GM10248 (cell line): ENCODE results near the gene TMC2.

Experiments
- CTCF ChIA-PET: fragments of 300-600 bp; sonication (Branson Sonifier 250); formaldehyde crosslinking; extraction: SDS; loops from one replicate; lab custom pipeline; 2021; ENCODE audit warnings: antibody characterized with exemption; lab: Yijun Ruan, JAX
- POLR2A ChIA-PET: fragments of 350-650 bp; sonication (Branson Sonifier 250); formaldehyde crosslinking; extraction: SDS; loops from one replicate; lab custom pipeline; 2020; ENCODE audit warnings: antibody characterized with exemption; lab: Yijun Ruan, JAX
- DNase-seq: peaks from one replicate; pipeline ENCODE4 v3.0.0; 2012; ENCODE audit errors: extremely low spot score
- CTCF ChIP-seq: IDR thresholded peaks from 2 replicates; pipeline ENCODE4 v1.5.1; 2012; ENCODE audit warnings: mild to moderate bottlenecking, low read depth; ENCODE audit errors: extremely low read depth, missing control alignments, control extremely low read depth

Gene TMC2

DNA sequence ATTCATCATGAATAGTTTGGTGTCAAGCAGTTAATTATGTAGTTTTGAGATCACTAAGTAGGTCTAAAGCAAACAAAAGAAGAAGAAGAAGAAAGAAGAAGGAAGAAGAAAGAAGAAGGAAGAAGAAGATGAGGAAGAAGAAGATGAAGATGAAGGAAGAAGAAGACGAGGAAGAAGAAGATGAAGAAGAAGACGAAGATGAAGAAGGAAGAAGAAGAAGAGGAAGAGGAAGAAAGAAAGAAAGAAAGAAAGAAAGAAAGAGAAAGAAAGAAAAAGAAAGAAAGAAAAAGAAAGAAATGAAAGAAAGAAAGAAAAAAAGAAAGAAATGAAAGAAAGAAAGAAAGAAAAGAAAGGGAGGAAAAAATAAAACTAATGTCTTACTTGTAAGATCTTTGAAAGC lies 9.2 kb downstream of the TMC2 start:
- CTCF ChIA-PET = interaction anchor here (1.1 to 5.6 kb wide), 2 partner anchors 17 to 22 kb away, joined by 4 to 24 read pairs; no protein-coding TSS in a partner anchor
- no peak for DNase-seq
- POLR2A ChIA-PET = no interaction called here
- TF ChIP-seq CTCF = no peak

GRCh38 chr20:2557873-2558580 lies 21.7 kb downstream of the TMC2 start:
- DNase-seq = no peak
- ChIA-PET CTCF (interaction anchor here (0.7 to 1.2 kb wide), 2 partner anchors 19 to 33 kb away, joined by 3 read pairs; no protein-coding TSS in a partner anchor), POLR2A (no interaction called here)
- no peak for TF ChIP-seq CTCF

GRCh38 chr20:2558581-2559278 lies 22.4 kb downstream of the TMC2 start:
- DNase-seq = no peak
- ChIA-PET CTCF (interaction anchor here (0.7 to 1.2 kb wide), 2 partner anchors 20 to 34 kb away, joined by 3 read pairs; no protein-coding TSS in a partner anchor), POLR2A (no interaction called here)
- TF ChIP-seq CTCF = no peak

GRCh38 chr20:2559279-2559626 lies 22.9 kb downstream of the TMC2 start:
- TF ChIP-seq CTCF = no peak
- POLR2A ChIA-PET = no interaction called here

DNA sequence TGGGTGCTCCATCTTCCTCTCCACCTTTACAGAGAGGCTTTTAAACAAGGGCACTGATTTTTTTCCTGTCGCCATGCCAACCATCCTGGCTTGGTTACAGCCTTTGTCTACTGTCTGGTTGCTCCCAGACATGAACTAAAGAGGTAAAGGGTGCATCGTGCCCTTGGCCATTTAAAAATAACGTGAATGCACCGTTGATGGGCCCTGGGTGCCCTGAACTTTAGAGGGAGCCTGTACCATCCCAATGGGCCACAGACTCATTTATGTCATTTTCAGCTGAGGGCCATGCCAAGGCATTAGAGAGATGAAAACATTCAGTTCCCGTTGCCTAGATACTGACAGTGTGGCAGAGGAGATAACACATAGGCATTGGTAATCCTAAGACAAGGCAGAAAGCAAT lies 23.3 kb downstream of the TMC2 start:
- CTCF ChIA-PET = no interaction called here
- no peak for DNase-seq
- no peak for TF ChIP-seq CTCF
- POLR2A ChIA-PET = no interaction called here

More at GRCh38 chr20:2559279-2559626, 22.9 kb downstream of the TMC2 start:
- DNase-seq = no peak
- CTCF ChIA-PET = no interaction called here

- ChIA-PET CTCF (interaction anchor here (0.9 kb wide), 1 partner anchor 17 kb away, joined by 4 read pairs; no protein-coding TSS in a partner anchor), POLR2A (no interaction called here)
- no peak for DNase-seq
- no peak for TF ChIP-seq CTCF
These were observed 26.7 kb downstream of the TMC2 start for GRCh38 chr20:2563116-2563515.
